ENCODE data around the gene ROBO2.

Gene ROBO2

DNA sequence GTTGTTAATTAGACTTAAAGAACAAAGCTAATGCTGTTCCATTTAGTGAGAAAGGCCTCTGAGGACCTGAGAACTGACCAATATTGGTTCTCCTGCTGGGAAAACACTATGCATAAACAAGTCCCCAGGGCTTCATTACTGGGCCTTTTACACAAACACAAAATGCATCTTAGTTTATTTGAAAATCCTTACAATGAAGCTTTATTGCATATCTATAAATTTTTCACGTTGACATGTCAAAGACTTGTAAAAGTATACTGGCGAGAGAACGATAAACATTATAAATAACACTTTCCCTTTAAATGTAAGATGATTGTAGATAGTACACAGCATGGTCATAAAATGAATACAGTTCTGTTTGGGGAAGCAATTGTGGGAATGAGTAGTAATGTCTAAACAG is 151.7 kb downstream of the ROBO2 start (continued):
- TF ChIP-seq ZNF585B (tag by site-specific recombination; IDR thresholded peaks at IDR 0.05) (no peak), ZNF16 (tag by site-specific recombination; IDR thresholded peaks at IDR 0.05; ENCODE audit: low read depth) (no peak), ZNF501 (tag by site-specific recombination; IDR thresholded peaks at IDR 0.05) (peak; percentile 32; the same call in 1 of the 2 replicates), KLF1 (tag by site-specific recombination; IDR thresholded peaks at IDR 0.05) (no peak), ZNF571 (tag by site-specific recombination; IDR thresholded peaks at IDR 0.05) (no peak), OVOL3 (tag by site-specific recombination; IDR thresholded peaks at IDR 0.05) (peak; percentile 98), MYNN (tag by site-specific recombination; IDR thresholded peaks at IDR 0.05; ENCODE audit: borderline replicate concordance) (no peak), ZNF529 (tag by site-specific recombination; IDR thresholded peaks at IDR 0.05; ENCODE audit: insufficient replicate concordance) (no peak), ZBTB1 (tag by site-specific recombination; IDR thresholded peaks at IDR 0.05) (peak; percentile 92), ZNF596 (tag by site-specific recombination; IDR thresholded peaks at IDR 0.05) (peak; percentile 66; the same call in 1 of the 2 replicates), SCRT2 (tag by site-specific recombination; IDR thresholded peaks at IDR 0.05) (0 out of 2 replicates have a peak, but pooled peaks have one; percentile 6), ZNF140 (tag by site-specific recombination; IDR thresholded peaks at IDR 0.05) (no peak), MEIS1 (CRISPR knock-in tag; IDR thresholded peaks at IDR 0.05; ENCODE audit: borderline replicate concordance) (no peak)
- TF ChIP-seq, protein P1, sequence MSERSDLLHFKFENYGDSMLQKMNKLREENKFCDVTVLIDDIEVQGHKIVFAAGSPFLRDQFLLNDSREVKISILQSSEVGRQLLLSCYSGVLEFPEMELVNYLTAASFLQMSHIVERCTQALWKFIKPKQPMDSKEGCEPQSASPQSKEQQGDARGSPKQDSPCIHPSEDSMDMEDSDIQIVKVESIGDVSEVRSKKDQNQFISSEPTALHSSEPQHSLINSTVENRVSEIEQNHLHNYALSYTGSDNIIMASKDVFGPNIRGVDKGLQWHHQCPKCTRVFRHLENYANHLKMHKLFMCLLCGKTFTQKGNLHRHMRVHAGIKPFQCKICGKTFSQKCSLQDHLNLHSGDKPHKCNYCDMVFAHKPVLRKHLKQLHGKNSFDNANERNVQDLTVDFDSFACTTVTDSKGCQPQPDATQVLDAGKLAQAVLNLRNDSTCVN (tag by site-specific recombination; optimal IDR thresholded peaks at IDR 0.05), result no peak
- TF ChIP-seq, protein P2, sequence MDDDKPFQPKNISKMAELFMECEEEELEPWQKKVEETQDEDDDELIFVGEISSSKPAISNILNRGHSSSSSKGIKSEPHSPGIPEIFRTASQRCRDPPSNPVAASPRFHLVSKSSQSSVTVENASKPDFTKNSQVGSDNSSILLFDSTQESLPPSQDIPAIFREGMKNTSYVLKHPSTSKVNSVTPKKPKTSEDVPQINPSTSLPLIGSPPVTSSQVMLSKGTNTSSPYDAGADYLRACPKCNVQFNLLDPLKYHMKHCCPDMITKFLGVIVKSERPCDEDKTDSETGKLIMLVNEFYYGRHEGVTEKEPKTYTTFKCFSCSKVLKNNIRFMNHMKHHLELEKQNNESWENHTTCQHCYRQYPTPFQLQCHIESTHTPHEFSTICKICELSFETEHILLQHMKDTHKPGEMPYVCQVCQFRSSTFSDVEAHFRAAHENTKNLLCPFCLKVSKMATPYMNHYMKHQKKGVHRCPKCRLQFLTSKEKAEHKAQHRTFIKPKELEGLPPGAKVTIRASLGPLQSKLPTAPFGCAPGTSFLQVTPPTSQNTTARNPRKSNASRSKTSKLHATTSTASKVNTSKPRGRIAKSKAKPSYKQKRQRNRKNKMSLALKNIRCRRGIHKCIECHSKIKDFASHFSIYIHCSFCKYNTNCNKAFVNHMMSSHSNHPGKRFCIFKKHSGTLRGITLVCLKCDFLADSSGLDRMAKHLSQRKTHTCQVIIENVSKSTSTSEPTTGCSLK (tag by site-specific recombination; IDR thresholded peaks at IDR 0.05), result no peak
- TF ChIP-seq, protein P3, sequence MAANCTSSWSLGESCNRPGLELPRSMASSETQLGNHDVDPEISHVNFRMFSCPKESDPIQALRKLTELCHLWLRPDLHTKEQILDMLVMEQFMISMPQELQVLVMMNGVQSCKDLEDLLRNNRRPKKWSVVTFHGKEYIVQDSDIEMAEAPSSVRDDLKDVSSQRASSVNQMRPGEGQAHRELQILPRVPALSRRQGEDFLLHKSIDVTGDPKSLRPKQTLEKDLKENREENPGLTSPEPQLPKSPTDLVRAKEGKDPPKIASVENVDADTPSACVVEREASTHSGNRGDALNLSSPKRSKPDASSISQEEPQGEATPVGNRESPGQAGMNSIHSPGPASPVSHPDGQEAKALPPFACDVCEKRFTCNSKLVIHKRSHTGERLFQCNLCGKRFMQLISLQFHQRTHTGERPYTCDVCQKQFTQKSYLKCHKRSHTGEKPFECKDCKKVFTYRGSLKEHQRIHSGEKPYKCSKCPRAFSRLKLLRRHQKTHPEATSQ (tag by site-specific recombination; IDR thresholded peaks at IDR 0.05), result no peak
- TF ChIP-seq, protein P4, sequence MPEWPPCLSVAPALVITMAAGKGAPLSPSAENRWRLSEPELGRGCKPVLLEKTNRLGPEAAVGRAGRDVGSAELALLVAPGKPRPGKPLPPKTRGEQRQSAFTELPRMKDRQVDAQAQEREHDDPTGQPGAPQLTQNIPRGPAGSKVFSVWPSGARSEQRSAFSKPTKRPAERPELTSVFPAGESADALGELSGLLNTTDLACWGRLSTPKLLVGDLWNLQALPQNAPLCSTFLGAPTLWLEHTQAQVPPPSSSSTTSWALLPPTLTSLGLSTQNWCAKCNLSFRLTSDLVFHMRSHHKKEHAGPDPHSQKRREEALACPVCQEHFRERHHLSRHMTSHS (tag by site-specific recombination; IDR thresholded peaks at IDR 0.05), result peak; percentile 91
- TF ChIP-seq, protein P5, sequence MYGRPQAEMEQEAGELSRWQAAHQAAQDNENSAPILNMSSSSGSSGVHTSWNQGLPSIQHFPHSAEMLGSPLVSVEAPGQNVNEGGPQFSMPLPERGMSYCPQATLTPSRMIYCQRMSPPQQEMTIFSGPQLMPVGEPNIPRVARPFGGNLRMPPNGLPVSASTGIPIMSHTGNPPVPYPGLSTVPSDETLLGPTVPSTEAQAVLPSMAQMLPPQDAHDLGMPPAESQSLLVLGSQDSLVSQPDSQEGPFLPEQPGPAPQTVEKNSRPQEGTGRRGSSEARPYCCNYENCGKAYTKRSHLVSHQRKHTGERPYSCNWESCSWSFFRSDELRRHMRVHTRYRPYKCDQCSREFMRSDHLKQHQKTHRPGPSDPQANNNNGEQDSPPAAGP (tag by site-specific recombination; IDR thresholded peaks at IDR 0.05), result no peak
- TF ChIP-seq, protein P6, sequence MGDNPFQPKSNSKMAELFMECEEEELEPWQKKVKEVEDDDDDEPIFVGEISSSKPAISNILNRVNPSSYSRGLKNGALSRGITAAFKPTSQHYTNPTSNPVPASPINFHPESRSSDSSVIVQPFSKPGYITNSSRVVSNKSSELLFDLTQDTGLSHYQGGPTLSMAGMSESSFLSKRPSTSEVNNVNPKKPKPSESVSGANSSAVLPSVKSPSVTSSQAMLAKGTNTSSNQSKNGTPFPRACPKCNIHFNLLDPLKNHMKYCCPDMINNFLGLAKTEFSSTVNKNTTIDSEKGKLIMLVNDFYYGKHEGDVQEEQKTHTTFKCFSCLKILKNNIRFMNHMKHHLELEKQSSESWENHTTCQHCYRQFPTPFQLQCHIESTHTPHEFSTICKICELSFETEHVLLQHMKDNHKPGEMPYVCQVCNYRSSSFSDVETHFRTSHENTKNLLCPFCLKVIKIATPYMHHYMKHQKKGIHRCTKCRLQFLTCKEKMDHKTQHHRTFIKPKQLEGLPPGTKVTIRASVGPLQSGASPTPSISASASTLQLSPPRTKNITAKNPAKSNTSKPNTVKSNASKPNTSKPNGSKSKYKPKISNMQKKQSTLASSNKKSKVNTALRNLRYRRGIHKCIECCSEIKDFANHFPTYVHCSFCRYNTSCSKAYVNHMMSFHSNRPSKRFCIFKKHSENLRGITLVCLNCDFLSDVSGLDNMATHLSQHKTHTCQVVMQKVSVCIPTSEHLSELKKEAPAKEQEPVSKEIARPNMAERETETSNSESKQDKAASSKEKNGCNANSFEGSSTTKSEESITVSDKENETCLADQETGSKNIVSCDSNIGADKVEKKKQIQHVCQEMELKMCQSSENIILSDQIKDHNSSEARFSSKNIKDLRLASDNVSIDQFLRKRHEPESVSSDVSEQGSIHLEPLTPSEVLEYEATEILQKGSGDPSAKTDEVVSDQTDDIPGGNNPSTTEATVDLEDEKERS (tag by site-specific recombination; IDR thresholded peaks at IDR 0.05), result no peak
- TF ChIP-seq, protein P7, sequence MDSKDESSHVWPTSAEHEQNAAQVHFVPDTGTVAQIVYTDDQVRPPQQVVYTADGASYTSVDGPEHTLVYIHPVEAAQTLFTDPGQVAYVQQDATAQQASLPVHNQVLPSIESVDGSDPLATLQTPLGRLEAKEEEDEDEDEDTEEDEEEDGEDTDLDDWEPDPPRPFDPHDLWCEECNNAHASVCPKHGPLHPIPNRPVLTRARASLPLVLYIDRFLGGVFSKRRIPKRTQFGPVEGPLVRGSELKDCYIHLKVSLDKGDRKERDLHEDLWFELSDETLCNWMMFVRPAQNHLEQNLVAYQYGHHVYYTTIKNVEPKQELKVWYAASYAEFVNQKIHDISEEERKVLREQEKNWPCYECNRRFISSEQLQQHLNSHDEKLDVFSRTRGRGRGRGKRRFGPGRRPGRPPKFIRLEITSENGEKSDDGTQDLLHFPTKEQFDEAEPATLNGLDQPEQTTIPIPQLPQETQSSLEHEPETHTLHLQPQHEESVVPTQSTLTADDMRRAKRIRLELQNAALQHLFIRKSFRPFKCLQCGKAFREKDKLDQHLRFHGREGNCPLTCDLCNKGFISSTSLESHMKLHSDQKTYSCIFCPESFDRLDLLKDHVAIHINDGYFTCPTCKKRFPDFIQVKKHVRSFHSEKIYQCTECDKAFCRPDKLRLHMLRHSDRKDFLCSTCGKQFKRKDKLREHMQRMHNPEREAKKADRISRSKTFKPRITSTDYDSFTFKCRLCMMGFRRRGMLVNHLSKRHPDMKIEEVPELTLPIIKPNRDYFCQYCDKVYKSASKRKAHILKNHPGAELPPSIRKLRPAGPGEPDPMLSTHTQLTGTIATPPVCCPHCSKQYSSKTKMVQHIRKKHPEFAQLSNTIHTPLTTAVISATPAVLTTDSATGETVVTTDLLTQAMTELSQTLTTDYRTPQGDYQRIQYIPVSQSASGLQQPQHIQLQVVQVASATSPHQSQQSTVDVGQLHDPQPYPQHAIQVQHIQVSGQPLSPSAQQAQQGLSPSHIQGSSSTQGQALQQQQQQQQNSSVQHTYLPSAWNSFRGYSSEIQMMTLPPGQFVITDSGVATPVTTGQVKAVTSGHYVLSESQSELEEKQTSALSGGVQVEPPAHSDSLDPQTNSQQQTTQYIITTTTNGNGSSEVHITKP (tag by site-specific recombination; IDR thresholded peaks at IDR 0.05), result peak; percentile 32
- TF ChIP-seq, protein P8, sequence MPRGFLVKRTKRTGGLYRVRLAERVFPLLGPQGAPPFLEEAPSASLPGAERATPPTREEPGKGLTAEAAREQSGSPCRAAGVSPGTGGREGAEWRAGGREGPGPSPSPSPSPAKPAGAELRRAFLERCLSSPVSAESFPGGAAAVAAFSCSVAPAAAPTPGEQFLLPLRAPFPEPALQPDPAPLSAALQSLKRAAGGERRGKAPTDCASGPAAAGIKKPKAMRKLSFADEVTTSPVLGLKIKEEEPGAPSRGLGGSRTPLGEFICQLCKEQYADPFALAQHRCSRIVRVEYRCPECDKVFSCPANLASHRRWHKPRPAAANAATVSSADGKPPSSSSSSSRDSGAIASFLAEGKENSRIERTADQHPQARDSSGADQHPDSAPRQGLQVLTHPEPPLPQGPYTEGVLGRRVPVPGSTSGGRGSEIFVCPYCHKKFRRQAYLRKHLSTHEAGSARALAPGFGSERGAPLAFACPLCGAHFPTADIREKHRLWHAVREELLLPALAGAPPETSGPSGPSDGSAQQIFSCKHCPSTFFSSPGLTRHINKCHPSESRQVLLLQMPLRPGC (tag by site-specific recombination; IDR thresholded peaks at IDR 0.05), result peak; percentile 67; the same call in 1 of the 2 replicates

Measured in HEK293 (cell line).